GM19043 (cell line): Measurements from ENCODE around the gene RSKR.
A peak's percentile ranks its signal among the peaks of the same experiment; 100 is the strongest.
"Not testable (repeated sequence)": the region's sequence is repeated elsewhere in the genome, so short reads cannot be mapped to it uniquely, and the experiment has no call there.

Experiments used
- ATAC-seq: cut with Tn5 transposase; IDR thresholded peaks from one replicate; pipeline ENCODE4 v1.9.1; 2021; ENCODE audit warnings: low read depth; ENCODE audit not compliant: unreplicated experiment

The RSKR gene

GRCh38 chr17:28579526-28579925 is 34.5 kb downstream of the RSKR start:
- ATAC-seq = no peak

DNA sequence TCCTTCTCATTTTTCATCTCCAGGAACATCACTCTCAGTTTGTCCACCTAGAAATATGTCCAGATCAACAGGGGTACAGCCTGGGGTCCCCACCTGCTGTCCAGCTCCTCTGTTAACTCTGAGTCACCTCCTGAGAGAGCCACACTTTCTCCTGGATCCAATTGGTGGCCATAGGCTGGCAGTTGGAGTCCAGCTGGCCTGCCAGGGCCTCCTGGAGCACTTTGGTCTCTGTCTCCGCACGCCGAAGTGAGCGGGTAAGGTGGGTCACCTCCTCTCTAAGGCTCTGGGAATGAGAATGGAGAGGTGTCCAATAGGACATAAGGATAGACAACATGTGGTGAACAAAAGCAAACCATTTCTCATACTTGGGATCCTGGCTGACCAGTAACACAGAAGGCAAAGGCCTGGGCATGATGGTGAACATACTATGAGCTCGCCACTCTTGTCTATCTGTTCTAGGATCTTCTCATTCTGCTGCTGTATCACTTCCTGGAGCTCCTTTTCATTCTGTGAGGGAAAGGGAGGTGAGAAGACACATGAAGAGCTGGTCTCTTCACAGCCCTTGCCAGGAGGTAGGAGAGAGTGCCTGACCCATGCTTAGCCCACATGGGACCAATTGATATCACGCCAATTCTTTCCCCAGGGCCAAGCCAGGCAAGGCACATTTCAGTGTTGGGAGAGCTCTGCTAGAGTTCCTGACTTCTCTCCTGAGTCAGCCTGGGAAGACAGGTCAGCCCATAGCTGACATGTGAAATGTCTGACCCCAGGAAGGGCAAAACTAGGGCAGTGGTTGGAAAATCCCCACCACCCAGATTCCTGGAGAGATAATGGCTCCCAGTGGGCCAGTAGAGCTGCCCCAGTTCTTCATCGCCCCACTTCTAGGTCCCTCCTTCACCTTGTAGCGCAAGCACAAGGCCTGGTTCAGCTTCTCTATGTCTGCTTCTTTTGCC is 35.5 kb downstream of the RSKR start:
- no peak for ATAC-seq

DNA sequence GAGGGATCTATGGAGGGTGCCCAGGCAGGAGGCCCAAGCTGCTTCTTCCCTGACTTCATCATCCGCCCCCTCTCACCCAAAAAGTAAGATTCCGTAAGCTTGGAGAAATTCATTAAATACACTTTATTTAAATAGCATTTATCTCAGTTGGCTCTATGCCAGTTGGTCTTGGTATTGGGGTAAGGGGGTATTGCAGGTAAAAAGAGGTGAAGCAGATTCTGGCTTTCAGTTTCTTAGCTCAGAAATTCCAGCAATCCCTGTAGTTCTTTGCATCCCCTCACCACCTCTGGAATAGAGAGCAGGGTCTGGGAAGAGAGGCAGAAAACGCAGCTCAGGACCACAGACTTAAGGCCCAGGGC is 36.5 kb downstream of the RSKR start:
- no peak for ATAC-seq

- peak; percentile 86 for ATAC-seq
Observed at GRCh38 chr17:28576758-28577465, 37.1 kb downstream of the RSKR start, which contains the start of gene ALDOC. ALDOC (minus strand) TSS chr17:28576895; CDS start chr17:28575532, 1,363 bp downstream.

GRCh38 chr17:28576016-28576415 is 38.0 kb downstream of the RSKR start:
- not testable (repeated sequence) for ATAC-seq

GRCh38 chr17:28575126-28575795 is 38.7 kb downstream of the RSKR start:
- ATAC-seq = no peak

DNA sequence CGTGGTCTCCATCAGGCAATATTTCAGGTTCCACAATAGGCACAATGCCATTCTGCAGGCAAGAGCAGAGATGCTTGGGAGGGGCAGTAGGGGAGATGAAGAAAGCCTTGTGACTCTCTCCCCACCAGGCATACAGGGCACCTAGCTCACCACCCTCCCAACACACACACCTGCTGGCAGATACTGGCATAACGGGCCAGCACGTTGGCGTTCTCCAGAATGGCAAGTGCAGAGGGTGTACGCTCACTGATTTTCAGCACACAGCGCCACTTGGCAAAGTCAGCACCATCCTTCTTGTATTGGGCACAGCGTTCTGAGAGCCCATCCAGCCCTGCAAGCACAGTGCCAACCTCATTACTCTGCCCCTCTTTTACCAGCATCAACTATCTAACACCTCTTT is 39.5 kb downstream of the RSKR start:
- ATAC-seq = no peak

GRCh38 chr17:28573966-28574480 is 40.0 kb downstream of the RSKR start:
- no peak for ATAC-seq

DNA sequence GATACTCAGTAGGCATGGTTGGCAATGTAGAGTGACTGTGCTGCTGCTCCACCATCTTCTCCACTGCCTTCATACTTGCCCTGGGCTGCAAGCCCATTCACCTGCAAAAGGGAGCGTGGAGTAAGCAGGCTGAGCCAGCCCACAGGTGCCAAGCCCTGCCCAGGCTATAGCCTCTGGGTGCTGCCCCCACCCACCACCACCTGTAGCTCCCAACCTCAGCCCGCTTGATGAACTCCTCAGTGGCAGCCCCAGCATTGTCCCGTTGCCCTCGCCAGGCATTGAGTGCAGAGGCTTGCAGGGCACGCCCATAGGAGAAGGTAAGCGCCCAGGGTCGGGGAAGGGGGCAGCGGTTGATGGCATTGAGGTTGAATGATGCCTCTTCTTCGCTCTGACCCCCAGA is 40.5 kb downstream of the RSKR start:
- no peak for ATAC-seq

GRCh38 chr17:28573040-28573380 is 41.0 kb downstream of the RSKR start:
- ATAC-seq = no peak

DNA sequence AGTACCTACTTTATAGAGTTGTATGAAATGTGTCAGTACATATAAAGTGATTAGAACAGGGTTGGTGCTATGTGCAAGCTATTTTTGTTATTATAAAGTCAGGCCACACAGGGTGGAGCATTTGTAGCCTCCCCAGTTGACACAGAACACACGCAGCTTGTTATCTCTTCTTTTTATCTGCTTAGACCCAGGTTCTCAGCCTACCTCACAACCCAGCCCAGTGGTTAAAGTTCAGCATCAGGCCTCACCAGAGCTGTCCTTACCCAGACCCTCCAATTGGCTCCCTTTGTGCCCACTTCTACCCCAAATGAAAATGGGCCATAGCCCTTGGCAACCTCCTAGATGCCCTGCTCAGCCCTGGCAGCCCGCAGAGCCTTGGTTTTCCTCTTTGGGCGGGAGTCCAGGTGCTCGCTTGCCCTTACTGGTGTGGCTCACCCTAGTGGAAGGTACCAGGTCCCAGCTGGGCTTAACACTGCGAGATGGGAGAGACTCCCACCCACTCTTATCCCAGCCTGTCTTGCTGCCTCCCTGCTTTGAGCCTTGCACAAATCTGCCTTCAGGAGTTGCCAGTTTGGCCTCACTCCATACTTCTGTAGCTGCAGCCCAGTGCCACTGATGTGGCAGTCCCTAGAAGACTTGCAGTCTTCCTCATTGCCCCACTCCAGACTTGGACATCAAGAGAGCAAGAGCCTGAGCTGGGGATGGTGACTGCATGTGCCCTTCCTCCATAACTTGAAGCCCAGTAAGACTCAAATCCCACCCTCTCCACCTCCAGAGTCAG is 41.5 kb downstream of the RSKR start:
- no peak for ATAC-seq

- peak; percentile 87 for ATAC-seq
Observed at GRCh38 chr17:28571361-28572122, 42.4 kb downstream of the RSKR start, which contains the start of gene PIGS. PIGS (minus strand) TSS chr17:28571524; CDS start chr17:28571496, 28 bp downstream.

GRCh38 chr17:28570716-28571360 is 43.1 kb downstream of the RSKR start:
- ATAC-seq = no peak

GRCh38 chr17:28569446-28569845 is 44.5 kb downstream of the RSKR start:
- ATAC-seq = no peak

DNA sequence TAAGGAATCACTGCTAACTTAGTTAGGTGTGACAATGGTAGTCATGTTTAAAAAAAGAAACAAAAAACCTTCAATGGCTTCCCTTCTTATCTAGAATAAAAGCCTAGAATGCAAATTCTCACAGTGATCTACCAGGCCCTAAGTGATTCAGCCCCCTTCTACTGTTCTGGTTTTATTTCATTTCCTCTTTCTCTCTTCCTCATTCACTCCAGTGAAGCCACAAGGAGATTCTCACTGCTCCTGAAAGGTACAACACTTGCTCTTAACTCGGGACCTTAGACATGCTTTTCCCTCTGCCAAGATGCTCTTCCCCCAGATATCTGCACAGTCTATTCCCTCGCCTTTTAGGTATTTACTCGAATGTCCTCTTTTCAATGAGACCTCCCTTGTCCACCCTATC is 46.4 kb downstream of the RSKR start:
- ATAC-seq = no peak

DNA sequence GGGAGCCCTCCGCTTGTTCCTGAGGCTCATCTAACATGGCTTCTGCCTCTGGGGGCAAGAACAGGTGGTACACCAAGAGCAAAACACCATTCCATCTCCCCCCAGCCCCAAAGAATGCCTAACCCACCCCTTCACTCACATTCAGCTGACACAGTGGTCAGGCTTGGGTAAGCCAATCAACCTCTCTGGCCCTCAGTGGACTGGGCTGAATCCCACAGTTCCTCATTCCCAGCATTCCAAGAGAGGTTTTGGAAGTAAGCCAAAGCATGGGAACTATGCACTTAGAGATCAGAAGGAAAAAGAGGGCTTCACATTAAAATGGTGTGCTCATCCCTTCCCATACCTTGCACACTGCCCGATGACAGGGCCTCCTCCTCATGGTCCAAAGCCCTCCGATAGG is 50.5 kb downstream of the RSKR start:
- ATAC-seq = no peak
